Pancreas (tissue), 10 donors: ENCODE results near the gene NEMF. TPM values are rescaled to one million over a fixed set of nuclear protein-coding genes. Genes with fewer than 3 reads are reported as not detected.
"Not testable (repeated sequence)": the region's sequence is repeated elsewhere in the genome, so short reads cannot be mapped to it uniquely, and the experiment has no call there.

ENCODE experiments used
- ATAC-seq, 4 donors: fragments of 200-7000 bp; cut with Tn5 transposase; one replicate each; pipeline versions ENCODE4 v1.8.0 to v1.9.1; 2020; ENCODE audit warnings: mild to moderate bottlenecking in 4 of 4, moderate library complexity in 4 of 4
- DNase-seq, 6 donors: peaks; one replicate each; pipeline ENCODE4 v3.0.0-alpha.2; 2020
- FAIRE-seq: peaks from 2 replicates; lab custom pipeline; 2012; peaks lifted over from hg19 to GRCh38; lab: Jason Lieb, UNC
- H3K27ac ChIP-seq, 4 donors: fragments of 200-600 bp; sonication (generic); 1 replicate in 3 of 4; 2 replicates in 1 of 4; pipeline versions ENCODE4 v1.5.0 to v1.8.0; 2020
- H3K27me3 ChIP-seq, 4 donors: fragments of 200-600 bp; one replicate each; pipeline ENCODE4 v1.8.0; 2021
- H3K36me3 ChIP-seq, 3 donors: fragments of 200-600 bp; sonication (generic) in 1 of 3; one replicate each; pipeline versions ENCODE4 v1.5.0 to v1.8.0; 2020 to 2021
- H3K4me1 ChIP-seq, 3 donors: fragments of 200-600 bp; one replicate each; pipeline ENCODE4 v1.8.0; 2021
- H3K4me3 ChIP-seq, 4 donors: fragments of 200-600 bp; sonication (generic) in 2 of 4; one replicate each; pipeline versions ENCODE4 v1.5.0 to v1.8.0; 2020 to 2021
- H3K9me3 ChIP-seq, 4 donors: fragments of 200-600 bp; one replicate each; pipeline ENCODE4 v1.8.0; 2021
- WGBS, 2 donors: extraction: QIAGEN DNeasy Blood & Tissue Kit; methylation state at CpG; one replicate each; pipeline ENCODE4 v1.1.7; 2013; 5-methylcytosine and 5-hydroxymethylcytosine counted together
- intact Hi-C, 3 donors: fragments of 100-400 bp; cut with DNase I; formaldehyde crosslinking; loops; one replicate each; pipeline versions ENCODE4 v1.11.1 to v1.14.2; 2022
- polyA plus RNA-seq, 2 donors: library from polyadenylated mRNA; stranded (reverse); fragments of 200-250 nt; gene quantifications; one replicate each; pipeline ENCODE4 v1.2.3, GENCODE V29; 2013
- total RNA-seq, 6 donors: library from RNA; stranded (reverse); fragmentation: NEBNext Ultra II Directional in 4 of 6; extraction: Animal tissue kit (Norgen Biotek cat#: 25700) in 4 of 6; gene quantifications; one replicate each; pipeline versions ENCODE4 v1.2.1 to v1.2.4, GENCODE V29; 2021 to 2023
- TF ChIP-seq, protein P1 (sequence below), 4 donors: fragments of 200-600 bp; sonication (generic) in 3 of 4; IDR thresholded peaks; one replicate each; pipeline versions ENCODE4 v1.5.0 to v1.8.0; 2021; ENCODE audit warnings: antibody characterized with exemption in 4 of 4
- donor health status: healthy with polysubstance abuse.
- donor health status: DM: no; HTN: no; CAD: no; lungs with moderate emphysema.
- donor health status: DM: no; HTN: no; CAD: no.
- donor health status: control.
- donor health status: control.
- donor health status: Bipolar disorder and iron deficiency.
- donor health status: DM: yes; HTN: yes; CAD: no.
- donor health status: DM: no; HTN: no; CAD: no.
- donor health status: DM: no; HTN: no; CAD: no.
- donor health status: DM: yes; HTN: yes; CAD: no.

NEMF gene
- total and polyA plus RNA-seq, 8 donors, result 17.6 to 32.4 (median 22.1) TPM

DNA sequence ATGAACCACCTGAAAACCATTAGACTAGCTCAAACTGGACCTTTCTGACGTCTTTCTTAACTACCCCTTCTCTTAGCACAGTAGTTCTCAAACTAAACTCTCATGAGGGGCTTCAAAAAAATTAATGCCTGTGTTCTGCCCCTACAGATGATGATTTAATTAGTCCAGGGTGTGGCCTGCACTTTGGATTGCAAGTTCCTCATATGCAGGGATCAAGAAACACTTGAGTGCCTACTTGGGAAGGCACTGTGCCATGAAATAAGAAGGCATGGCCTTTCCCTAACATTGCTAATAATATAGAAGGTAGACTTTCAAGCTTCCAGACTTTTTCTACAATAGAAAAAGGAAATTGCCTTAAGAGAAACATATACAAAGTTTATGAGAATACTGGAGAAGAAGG, 107.4 kb downstream of the NEMF start:
- no peak for ATAC-seq

GRCh38 chr14:49735669-49736068, 116.9 kb downstream of the NEMF start:
- WGBS, 2 donors, result 83 to 96% methylated on average over 4 of the region's 4 CpGs
- H3K27me3 ChIP-seq, H3K4me1 ChIP-seq, DNase-seq, FAIRE-seq, ATAC-seq, intact Hi-C loops, H3K36me3 ChIP-seq, H3K27ac ChIP-seq, H3K4me3 ChIP-seq, H3K9me3 ChIP-seq: not testable (repeated sequence)

More for the DNA sequence above, 107.4 kb downstream of the NEMF start:
- Histone ChIP-seq H3K4me1 (no peaks in the 10 kb centered on the region), H3K9me3 (no peaks in the 10 kb centered on the region), H3K4me3 (no peak overlapping the region), H3K27ac (no peak overlapping the region), H3K36me3 (peaks cover 0 to 5% (median 0%) of the 10 kb centered on the region in 3 donors), H3K27me3 (no peaks in the 10 kb centered on the region)
- intact Hi-C loops, result no loop called here
- no peak for DNase-seq
- TF ChIP-seq, protein P1, sequence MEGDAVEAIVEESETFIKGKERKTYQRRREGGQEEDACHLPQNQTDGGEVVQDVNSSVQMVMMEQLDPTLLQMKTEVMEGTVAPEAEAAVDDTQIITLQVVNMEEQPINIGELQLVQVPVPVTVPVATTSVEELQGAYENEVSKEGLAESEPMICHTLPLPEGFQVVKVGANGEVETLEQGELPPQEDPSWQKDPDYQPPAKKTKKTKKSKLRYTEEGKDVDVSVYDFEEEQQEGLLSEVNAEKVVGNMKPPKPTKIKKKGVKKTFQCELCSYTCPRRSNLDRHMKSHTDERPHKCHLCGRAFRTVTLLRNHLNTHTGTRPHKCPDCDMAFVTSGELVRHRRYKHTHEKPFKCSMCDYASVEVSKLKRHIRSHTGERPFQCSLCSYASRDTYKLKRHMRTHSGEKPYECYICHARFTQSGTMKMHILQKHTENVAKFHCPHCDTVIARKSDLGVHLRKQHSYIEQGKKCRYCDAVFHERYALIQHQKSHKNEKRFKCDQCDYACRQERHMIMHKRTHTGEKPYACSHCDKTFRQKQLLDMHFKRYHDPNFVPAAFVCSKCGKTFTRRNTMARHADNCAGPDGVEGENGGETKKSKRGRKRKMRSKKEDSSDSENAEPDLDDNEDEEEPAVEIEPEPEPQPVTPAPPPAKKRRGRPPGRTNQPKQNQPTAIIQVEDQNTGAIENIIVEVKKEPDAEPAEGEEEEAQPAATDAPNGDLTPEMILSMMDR (IDR thresholded peaks at IDR 0.05), result no peak
- no peak for FAIRE-seq
- WGBS, 2 donors, result 85 to 92% methylated on average over 1 of the region's 1 CpG

DNA sequence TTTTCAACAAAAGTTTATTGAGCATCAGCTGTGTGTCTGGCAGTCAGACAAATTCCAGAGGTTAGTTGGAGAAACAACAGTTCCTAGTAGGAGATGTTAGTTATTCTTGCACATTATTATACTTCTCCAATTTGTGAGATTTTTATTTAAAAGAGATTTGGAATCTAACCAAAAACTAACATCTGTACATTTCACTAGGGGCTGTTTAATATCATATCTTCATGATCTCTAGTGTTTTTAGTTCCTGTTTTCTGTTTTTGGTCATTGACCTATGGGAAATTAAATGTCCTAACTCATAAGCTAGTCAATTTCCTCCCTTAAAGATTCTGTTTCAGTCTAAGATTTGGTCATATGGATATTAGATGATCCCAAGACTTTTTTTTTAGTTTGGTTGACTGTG, 118.8 kb downstream of the NEMF start:
- intact Hi-C loops, result no loop called here
- H3K4me3 ChIP-seq, result no peak overlapping the region
- H3K9me3 ChIP-seq, result no peaks in the 10 kb centered on the region
- peaks cover 0 to 12% (median 0%) of the 10 kb centered on the region in 3 donors for H3K36me3 ChIP-seq
- ATAC-seq, result no peak
- H3K4me1 ChIP-seq, result no peaks in the 10 kb centered on the region
- TF ChIP-seq, protein P1 (IDR thresholded peaks at IDR 0.05), result no peak
- no peak overlapping the region for H3K27ac ChIP-seq
- no peaks in the 10 kb centered on the region for H3K27me3 ChIP-seq
- no peak for DNase-seq
- no peak for FAIRE-seq

GRCh38 chr14:49732896-49733295, 119.7 kb downstream of the NEMF start:
- DNase-seq (no peak), ATAC-seq (no peak), FAIRE-seq (no peak)
- no peaks in the 10 kb centered on the region for H3K4me1 ChIP-seq
- H3K9me3 ChIP-seq, result no peaks in the 10 kb centered on the region
- H3K27me3 ChIP-seq, result no peaks in the 10 kb centered on the region
- WGBS, 2 donors, result 89 to 95% methylated on average over 3 of the region's 3 CpGs
- H3K4me3 ChIP-seq, result no peak overlapping the region
- intact Hi-C loops, result no loop called here
- TF ChIP-seq, protein P1 (IDR thresholded peaks at IDR 0.05), result no peak
- H3K27ac ChIP-seq, result no peak overlapping the region
- H3K36me3 ChIP-seq, result peaks cover 0 to 12% (median 0%) of the 10 kb centered on the region in 3 donors

Other genes with a start within 250 kb of the NEMF start
- gene RPL36AL, start 232.2 kb downstream of the NEMF start, total RNA-seq, result 100 to 1,000 TPM in 5 of 6 donors, 10 to 100 TPM in 1; 81.3 to 219 (median 128) TPM
- gene RPL36AL, start 232.2 kb downstream of the NEMF start, polyA plus RNA-seq, result 100 to 1,000 TPM; 361 to 388 TPM
- 10 to 100 TPM; 13.1 to 26.7 (median 20.7) TPM for gene MGAT2, start 232.0 kb downstream of the NEMF start, total RNA-seq
- gene MGAT2, start 232.0 kb downstream of the NEMF start, polyA plus RNA-seq, result 10 to 100 TPM in 1 of 2 donors, 1 to 10 TPM in 1; 8.9 to 12.0 TPM
- 1 to 10 TPM; 3.3 to 5.4 (median 4.1) TPM for gene DNAAF2, start 217.5 kb downstream of the NEMF start, total RNA-seq
- 1 to 10 TPM; 3.2 to 4.8 TPM for gene DNAAF2, start 217.5 kb downstream of the NEMF start, polyA plus RNA-seq
- gene POLE2, start 164.6 kb downstream of the NEMF start, total RNA-seq, result 1 to 10 TPM in 2 of 6 donors, under 1 TPM in 4; 0.43 to 1.3 (median 0.78) TPM
- 1 to 10 TPM; 1.3 to 2.9 TPM for gene POLE2, start 164.6 kb downstream of the NEMF start, polyA plus RNA-seq
- 1 to 10 TPM; 1.2 to 4.7 (median 3.8) TPM for gene KLHDC1, start 159.7 kb downstream of the NEMF start, total RNA-seq
- gene KLHDC1, start 159.7 kb downstream of the NEMF start, polyA plus RNA-seq, result 1 to 10 TPM; 2.7 to 4.8 TPM
- 10 to 100 TPM; 25.4 to 50.9 (median 45.4) TPM for gene KLHDC2, start 84.6 kb downstream of the NEMF start, total RNA-seq
- gene KLHDC2, start 84.6 kb downstream of the NEMF start, polyA plus RNA-seq, result 10 to 100 TPM; 31.1 to 58.9 TPM
- gene ARF6, start 40.3 kb upstream of the NEMF start, total RNA-seq, result 10 to 100 TPM; 12.4 to 32.4 (median 16.6) TPM
- 10 to 100 TPM in 1 of 2 donors, 1 to 10 TPM in 1; 8.9 to 16.7 TPM for gene ARF6, start 40.3 kb upstream of the NEMF start, polyA plus RNA-seq